KMS-11 (cell line): ENCODE results near the gene C10orf95.

ENCODE experiments used
- H2AFZ ChIP-seq: fragments of 200-600 bp; sonication (generic); 2 replicates; pipeline ENCODE4 v1.6.1; 2016; ENCODE audit warnings: antibody characterized with exemption, mixed run types, low read depth
- H3K27ac ChIP-seq: fragments of 200-600 bp; sonication (generic); 2 replicates; pipeline ENCODE4 v1.6.1; 2016; ENCODE audit warnings: mild to moderate bottlenecking, mixed run types
- H3K27me3 ChIP-seq: fragments of 200-600 bp; sonication (generic); 2 replicates; pipeline ENCODE4 v1.6.1; 2017; ENCODE audit warnings: mild to moderate bottlenecking, low read depth, mixed run types, moderate library complexity; ENCODE audit not compliant: insufficient read depth
- H3K36me3 ChIP-seq: fragments of 200-600 bp; sonication (generic); 2 replicates; pipeline ENCODE4 v1.6.1; 2017; ENCODE audit warnings: mild to moderate bottlenecking, mixed run types; ENCODE audit not compliant: insufficient read depth
- H3K4me1 ChIP-seq: fragments of 200-600 bp; sonication (generic); 2 replicates; pipeline ENCODE4 v1.6.1; 2016; ENCODE audit warnings: mild to moderate bottlenecking, low read depth, mixed run types; ENCODE audit not compliant: poor library complexity, severe bottlenecking
- H3K4me2 ChIP-seq: fragments of 200-600 bp; sonication (generic); 2 replicates; pipeline ENCODE4 v1.7.0; 2016; ENCODE audit warnings: mild to moderate bottlenecking, mixed run types
- H3K4me3 ChIP-seq: fragments of 200-600 bp; sonication (generic); IDR thresholded peaks from 2 replicates; pipeline ENCODE4 v1.6.1; 2017; ENCODE audit warnings: low read depth, low read length, mixed read lengths; ENCODE audit not compliant: insufficient read depth
- H3K79me2 ChIP-seq: fragments of 200-600 bp; sonication (generic); 2 replicates; pipeline ENCODE4 v1.6.1; 2016; ENCODE audit warnings: low read depth, mixed run types; ENCODE audit not compliant: insufficient read depth
- H3K9ac ChIP-seq: fragments of 200-600 bp; sonication (generic); 2 replicates; pipeline ENCODE4 v1.6.1; 2016; ENCODE audit warnings: mild to moderate bottlenecking, mixed run types
- H4K20me1 ChIP-seq: fragments of 200-600 bp; sonication (generic); 2 replicates; pipeline ENCODE4 v1.6.1; 2016; ENCODE audit warnings: mild to moderate bottlenecking, mixed run types; ENCODE audit not compliant: insufficient read depth
- TF ChIP-seq, protein P1 (sequence below): fragments of 200-600 bp; sonication (generic); conservative IDR thresholded peaks from 2 replicates; pipeline ENCODE4 v1.6.1; 2017; ENCODE audit warnings: low read depth, mild to moderate bottlenecking, antibody characterized with exemption, low read length, moderate library complexity, mixed read lengths

The C10orf95 gene

DNA sequence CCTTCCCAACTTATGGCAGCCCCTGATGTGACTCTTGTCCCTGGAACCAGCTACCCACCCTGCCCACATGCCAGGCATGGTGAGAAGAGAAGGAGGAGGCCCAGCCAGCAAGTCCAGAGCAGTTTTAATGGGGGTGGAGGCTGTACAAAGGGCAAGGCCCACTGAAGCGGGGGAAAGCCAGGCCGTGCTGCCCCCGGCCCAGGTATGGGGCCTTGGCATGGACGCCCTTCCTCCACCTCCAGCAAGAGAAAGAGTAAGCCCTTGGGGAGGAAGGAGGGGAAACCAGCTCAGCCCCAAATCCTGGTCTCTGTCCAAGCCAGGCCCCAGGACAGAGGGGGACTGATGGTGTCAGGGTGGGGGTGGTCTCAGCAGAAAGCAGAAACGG, 48.8 kb downstream of the C10orf95 start:
- Histone ChIP-seq H2AFZ (no peak overlapping the region), H3K9ac (no peak overlapping the region), H3K4me3 (no peak overlapping the region), H3K27me3 (0 out of 2 replicates have a peak, but pooled peaks cover 2% of the 10 kb centered on the region), H3K4me1 (peaks cover 22% of the 10 kb centered on the region), H3K27ac (no peak overlapping the region), H4K20me1 (no peaks in the 10 kb centered on the region), H3K4me2 (no peak overlapping the region), H3K79me2 (peaks cover 6% of the 10 kb centered on the region), H3K36me3 (no peaks in the 10 kb centered on the region)
- TF ChIP-seq, protein P1, sequence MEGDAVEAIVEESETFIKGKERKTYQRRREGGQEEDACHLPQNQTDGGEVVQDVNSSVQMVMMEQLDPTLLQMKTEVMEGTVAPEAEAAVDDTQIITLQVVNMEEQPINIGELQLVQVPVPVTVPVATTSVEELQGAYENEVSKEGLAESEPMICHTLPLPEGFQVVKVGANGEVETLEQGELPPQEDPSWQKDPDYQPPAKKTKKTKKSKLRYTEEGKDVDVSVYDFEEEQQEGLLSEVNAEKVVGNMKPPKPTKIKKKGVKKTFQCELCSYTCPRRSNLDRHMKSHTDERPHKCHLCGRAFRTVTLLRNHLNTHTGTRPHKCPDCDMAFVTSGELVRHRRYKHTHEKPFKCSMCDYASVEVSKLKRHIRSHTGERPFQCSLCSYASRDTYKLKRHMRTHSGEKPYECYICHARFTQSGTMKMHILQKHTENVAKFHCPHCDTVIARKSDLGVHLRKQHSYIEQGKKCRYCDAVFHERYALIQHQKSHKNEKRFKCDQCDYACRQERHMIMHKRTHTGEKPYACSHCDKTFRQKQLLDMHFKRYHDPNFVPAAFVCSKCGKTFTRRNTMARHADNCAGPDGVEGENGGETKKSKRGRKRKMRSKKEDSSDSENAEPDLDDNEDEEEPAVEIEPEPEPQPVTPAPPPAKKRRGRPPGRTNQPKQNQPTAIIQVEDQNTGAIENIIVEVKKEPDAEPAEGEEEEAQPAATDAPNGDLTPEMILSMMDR = no peak

DNA sequence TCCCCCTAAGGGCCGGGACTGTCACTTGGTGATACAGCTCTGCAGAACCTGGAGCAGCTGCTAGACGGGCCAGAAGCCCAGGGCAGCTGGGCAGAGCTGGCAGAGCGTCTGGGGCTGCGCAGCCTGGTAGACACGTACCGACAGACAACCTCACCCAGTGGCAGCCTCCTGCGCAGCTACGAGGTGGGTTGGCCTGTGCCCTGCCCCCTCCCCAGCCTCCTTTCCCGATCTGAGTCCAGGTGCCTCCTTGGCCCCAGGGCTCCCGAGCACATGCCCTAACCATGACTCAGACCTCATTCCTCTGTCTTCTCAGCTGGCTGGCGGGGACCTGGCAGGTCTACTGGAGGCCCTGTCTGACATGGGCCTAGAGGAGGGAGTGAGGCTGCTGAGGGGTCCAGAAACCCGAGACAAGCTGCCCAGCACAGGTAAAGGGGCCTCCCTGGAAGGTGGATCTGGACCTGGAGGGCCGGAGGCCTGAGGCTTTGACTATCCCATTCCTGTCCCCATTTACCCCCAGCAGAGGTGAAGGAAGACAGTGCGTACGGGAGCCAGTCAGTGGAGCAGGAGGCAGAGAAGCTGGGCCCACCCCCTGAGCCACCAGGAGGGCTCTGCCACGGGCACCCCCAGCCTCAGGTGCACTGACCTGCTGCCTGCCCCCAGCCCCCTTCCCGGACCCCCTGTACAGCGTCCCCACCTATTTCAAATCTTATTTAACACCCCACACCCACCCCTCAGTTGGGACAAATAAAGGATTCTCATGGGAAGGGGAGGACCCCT, 49.4 kb downstream of the C10orf95 start:
- no peak overlapping the region for H2AFZ ChIP-seq
- no peak overlapping the region for H3K4me2 ChIP-seq
- TF ChIP-seq, protein P1 = no peak
- peaks cover 26% of the 10 kb centered on the region for H3K4me1 ChIP-seq
- peaks cover 10% of the 10 kb centered on the region for H3K79me2 ChIP-seq
- H3K4me3 ChIP-seq = no peak overlapping the region
- H4K20me1 ChIP-seq = no peaks in the 10 kb centered on the region
- H3K27me3 ChIP-seq = no peaks in the 10 kb centered on the region
- H3K9ac ChIP-seq = no peak overlapping the region
- H3K27ac ChIP-seq = no peak overlapping the region
- no peaks in the 10 kb centered on the region; the same call in 1 of the 2 replicates for H3K36me3 ChIP-seq

DNA sequence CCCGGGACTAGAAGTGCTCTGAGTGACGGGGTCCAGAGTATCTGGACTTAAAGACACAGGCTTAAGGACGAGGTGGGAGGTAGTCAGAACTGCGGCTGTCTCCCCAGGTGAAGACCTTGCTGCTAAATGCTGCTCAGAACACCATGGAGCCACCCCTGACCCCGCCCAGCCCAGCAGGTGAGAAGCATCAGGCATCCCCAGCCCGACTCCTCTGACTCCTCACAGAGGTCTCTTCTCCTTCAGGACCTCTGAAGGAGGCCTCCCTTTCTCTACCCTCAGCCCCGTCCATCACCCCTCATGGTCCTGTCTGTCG, 50.0 kb downstream of the C10orf95 start:
- Histone ChIP-seq H2AFZ (no peak overlapping the region), H3K27ac (no peak overlapping the region), H3K4me2 (no peak overlapping the region), H3K27me3 (no peaks in the 10 kb centered on the region), H3K4me3 (no peak overlapping the region), H3K79me2 (peaks cover 16% of the 10 kb centered on the region), H4K20me1 (no peaks in the 10 kb centered on the region), H3K4me1 (peaks cover 30% of the 10 kb centered on the region), H3K9ac (no peak overlapping the region), H3K36me3 (peaks cover 3% of the 10 kb centered on the region; the same call in 1 of the 2 replicates)
- TF ChIP-seq, protein P1 = no peak

DNA sequence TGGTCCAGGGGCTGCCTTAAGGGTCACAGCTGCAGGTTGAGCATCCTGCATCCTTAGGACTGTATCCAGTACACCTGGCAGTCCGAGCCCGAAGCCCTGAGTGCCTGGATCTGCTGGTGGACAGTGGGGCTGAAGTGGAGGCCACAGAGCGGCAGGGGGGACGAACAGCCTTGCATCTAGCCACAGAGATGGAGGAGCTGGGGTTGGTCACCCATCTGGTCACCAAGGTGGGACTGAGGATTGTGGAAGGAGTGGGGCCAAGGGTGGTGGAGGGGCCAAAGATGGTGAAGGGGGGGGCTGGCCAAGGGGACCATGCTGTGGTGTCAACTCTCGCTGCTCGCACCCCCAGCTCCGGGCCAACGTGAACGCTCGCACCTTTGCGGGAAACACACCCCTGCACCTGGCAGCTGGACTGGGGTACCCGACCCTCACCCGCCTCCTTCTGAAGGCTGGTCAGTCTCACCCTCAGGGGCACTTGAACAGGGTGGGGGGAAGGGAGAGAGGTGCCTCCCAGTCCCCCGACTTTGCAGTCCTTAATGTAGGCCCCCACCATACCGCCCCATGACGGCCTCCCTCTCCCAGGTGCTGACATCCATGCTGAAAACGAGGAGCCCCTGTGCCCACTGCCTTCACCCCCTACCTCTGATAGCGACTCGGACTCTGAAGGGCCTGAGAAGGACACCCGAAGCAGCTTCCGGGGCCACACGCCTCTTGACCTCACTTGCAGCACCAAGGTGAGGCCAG, 50.6 kb downstream of the C10orf95 start:
- peaks cover 22% of the 10 kb centered on the region for H3K79me2 ChIP-seq
- H3K27ac ChIP-seq = no peak overlapping the region
- H3K4me1 ChIP-seq = peaks cover 30% of the 10 kb centered on the region
- H4K20me1 ChIP-seq = no peaks in the 10 kb centered on the region
- TF ChIP-seq, protein P1 = no peak
- H3K9ac ChIP-seq = no peak overlapping the region
- H3K27me3 ChIP-seq = no peaks in the 10 kb centered on the region
- peaks cover 3% of the 10 kb centered on the region; the same call in 1 of the 2 replicates for H3K36me3 ChIP-seq
- no peak overlapping the region for H3K4me2 ChIP-seq
- no peak overlapping the region for H3K4me3 ChIP-seq
- H2AFZ ChIP-seq = no peak overlapping the region
